ENCODE measurements around the gene SLMAP. TPM values are rescaled to one million over a fixed set of nuclear protein-coding genes. Genes with fewer than 3 reads are reported as not detected.

SLMAP gene
- polyA plus RNA-seq, 1 of the 3 experiments (the other 2 are of a cell fraction): 10.5 TPM

- H3K79me2 ChIP-seq (ENCODE audit: insufficient read depth): no peaks in the 10 kb centered on the region
- no peak overlapping the region for H3K27ac ChIP-seq (ENCODE audit: low read depth in 2 of 2, low read length in 1 of 2)
- 100% methylated on average over 3 of the region's 3 CpGs for WGBS (ENCODE audit: low lambda C conversion rate)
- peaks cover 0 to 16% of the 10 kb centered on the region in 2 experiments for H3K36me3 ChIP-seq (replicated peaks in 1 of 2; ENCODE audit: control insufficient read depth in 1 of 2, insufficient read depth in 2 of 2, low read length in 1 of 2)
- H3K9me2 ChIP-seq: no peaks in the 10 kb centered on the region
- no peaks in the 10 kb centered on the region for H3K27me3 ChIP-seq (ENCODE audit: insufficient read depth)
- no peak overlapping the region for H3K4me3 ChIP-seq (ENCODE audit: low read depth in 2 of 2, low read length in 1 of 2)
- no peak overlapping the region for H3K4me2 ChIP-seq
- DNase-seq: no peak
- H2AFZ ChIP-seq (ENCODE audit: low read depth): no peak overlapping the region
- POLR2A ChIA-PET: no interaction called here
- no peaks in the 10 kb centered on the region for H4K20me1 ChIP-seq (ENCODE audit: insufficient read depth)
- TF ChIP-seq FOXM1 (IDR thresholded peaks at IDR 0.05; ENCODE audit: low read depth) (no peak), ZBTB33 (IDR thresholded peaks at IDR 0.05; ENCODE audit: borderline replicate concordance, low read depth) (no peak), REST (IDR thresholded peaks at IDR 0.05; ENCODE audit: low read depth, low read length) (no peak), POLR2AphosphoS5 (IDR thresholded peaks at IDR 0.05; ENCODE audit: low read depth, low read length) (no peak)
- H3K9me3 ChIP-seq: no peaks in the 10 kb centered on the region
- H3K9ac ChIP-seq: no peak overlapping the region
- CTCF ChIA-PET: interaction anchor here (1.0 kb wide), 1 partner anchor 9 kb away, joined by 4 read pairs; no protein-coding TSS in a partner anchor
- H3F3A ChIP-seq (replicated peaks; ENCODE audit: insufficient read depth): no peaks in the 10 kb centered on the region
- H3K4me1 ChIP-seq (ENCODE audit: control insufficient read depth in 1 of 2, insufficient read depth in 2 of 2, low read depth in 1 of 2, low read length in 1 of 2): no peaks in the 10 kb centered on the region
Observed at GRCh38 chr3:57935539-57935938, 179.4 kb downstream of the SLMAP start.

- Histone ChIP-seq H3K9me3 (no peaks in the 10 kb centered on the region), H3K27ac (ENCODE audit: low read depth in 2 of 2, low read length in 1 of 2) (no peak overlapping the region), H3K79me2 (ENCODE audit: insufficient read depth) (no peaks in the 10 kb centered on the region), H3K4me1 (ENCODE audit: control insufficient read depth in 1 of 2, insufficient read depth in 2 of 2, low read depth in 1 of 2, low read length in 1 of 2) (no peaks in the 10 kb centered on the region), H3K9me2 (no peaks in the 10 kb centered on the region), H3K4me3 (ENCODE audit: low read depth in 2 of 2, low read length in 1 of 2) (no peak overlapping the region), H3K36me3 (replicated peaks in 1 of 2; ENCODE audit: control insufficient read depth in 1 of 2, insufficient read depth in 2 of 2, low read length in 1 of 2) (peaks cover 0 to 11% of the 10 kb centered on the region in 2 experiments), H3K9ac (no peak overlapping the region), H3K4me2 (no peak overlapping the region), H2AFZ (ENCODE audit: low read depth) (no peak overlapping the region), H3F3A (replicated peaks; ENCODE audit: insufficient read depth) (no peaks in the 10 kb centered on the region), H3K27me3 (ENCODE audit: insufficient read depth) (no peaks in the 10 kb centered on the region), H4K20me1 (ENCODE audit: insufficient read depth) (no peaks in the 10 kb centered on the region)
- TF ChIP-seq CHD2 (IDR thresholded peaks at IDR 0.05; ENCODE audit: low read length, partially characterized antibody): no peak
- no peak for TF ChIP-seq MEF2A (IDR thresholded peaks at IDR 0.05; ENCODE audit: borderline replicate concordance, low read depth)
- TF ChIP-seq PBX3 (IDR thresholded peaks at IDR 0.05): no peak
- ChIA-PET POLR2A (no interaction called here), CTCF (no interaction called here)
- DNase-seq: no peak
- WGBS (ENCODE audit: low lambda C conversion rate): 97% methylated on average over 3 of the region's 3 CpGs
Observed at GRCh38 chr3:57937092-57937491, 181.0 kb downstream of the SLMAP start.

Measured in SK-N-SH (cell line).